Panc1 (cell line): Measurements from ENCODE around the gene PTK6. TPM values are rescaled to one million over a fixed set of nuclear protein-coding genes. Genes with fewer than 3 reads are reported as not detected.

Experiments
- ATAC-seq: fragments of 200-7000 bp; cut with Tn5 transposase; 2 replicates; pipeline ENCODE4 v1.9.1; 2020; ENCODE audit warnings: mild to moderate bottlenecking, moderate library complexity
- BruUV-seq: library from RNA; stranded (reverse); fragments of 400-500 nt; replicated peaks from 2 replicates; lab custom pipeline; 2021; lab: Mats Ljungman, UMichigan
- CTCF ChIA-PET: fragments of 300-600 bp; sonication (Branson Sonifier 250); formaldehyde crosslinking; loops from one replicate; lab custom pipeline; 2022; ENCODE audit warnings: antibody characterized with exemption; lab: Charles Lee
- POLR2A ChIA-PET: fragments of 300-600 bp; sonication (Branson Sonifier 250); formaldehyde crosslinking; loops from one replicate; lab custom pipeline; 2022; ENCODE audit warnings: antibody characterized with exemption; lab: Charles Lee
- DNase-seq: peaks from one replicate; pipeline ENCODE4 v3.0.0-alpha.2; 2010; ENCODE audit warnings: low read depth, low spot score
- H3K27ac ChIP-seq: 2 replicates; pipeline ENCODE4 v1.5.1; 2011; ENCODE audit warnings: mild to moderate bottlenecking, low read length, inconsistent platforms
- H3K27me3 ChIP-seq: fragments of 200-500 bp; sonication (Bioruptor generic); 2 replicates; pipeline ENCODE4 v1.6.0; 2014; ENCODE audit warnings: low read length, inconsistent platforms; ENCODE audit not compliant: control insufficient read depth, insufficient read depth
- H3K36me3 ChIP-seq: fragments of 200-500 bp; sonication (Bioruptor generic); 2 replicates; pipeline ENCODE4 v1.5.1; 2014; ENCODE audit warnings: inconsistent platforms, mild to moderate bottlenecking, low read length, moderate library complexity; ENCODE audit not compliant: control insufficient read depth, insufficient read depth
- H3K4me1 ChIP-seq: 2 replicates; pipeline ENCODE4 v1.5.1; 2011; ENCODE audit warnings: inconsistent platforms, mild to moderate bottlenecking, low read length, moderate library complexity; ENCODE audit not compliant: control insufficient read depth, insufficient read depth
- H3K4me3 ChIP-seq, 2 experiments: 2 replicates each; pipeline ENCODE4 v1.5.1; 2011 to 2012; ENCODE audit warnings: low read depth in 2 of 2, low read length in 2 of 2, mild to moderate bottlenecking in 2 of 2, inconsistent platforms in 1 of 2, moderate library complexity in 1 of 2
- H3K9me3 ChIP-seq: fragments of 200-500 bp; sonication (Bioruptor generic); 2 replicates; pipeline ENCODE4 v1.5.1; 2014; ENCODE audit warnings: low read depth, mild to moderate bottlenecking, inconsistent platforms, low read length, moderate library complexity; ENCODE audit not compliant: control insufficient read depth, insufficient read depth
- CTCF ChIP-seq: fragments of 450-650 bp; IDR thresholded peaks from 2 replicates; pipeline ENCODE4 v1.5.1; 2017; ENCODE audit warnings: mild to moderate bottlenecking
- POLR2AphosphoS5 ChIP-seq: IDR thresholded peaks from 2 replicates; pipeline ENCODE4 v1.6.1; 2012; ENCODE audit warnings: mild to moderate bottlenecking, low read depth, low read length, moderate library complexity
- REST ChIP-seq, 2 experiments: IDR thresholded peaks; 2 replicates each; pipeline ENCODE4 v1.6.1; 2011 to 2012; ENCODE audit warnings: low read depth in 2 of 2, control low read depth in 1 of 2, low read length in 1 of 2, mild to moderate bottlenecking in 1 of 2, moderate library complexity in 1 of 2; ENCODE audit not compliant: insufficient read depth in 1 of 2
- SIN3A ChIP-seq: IDR thresholded peaks from 2 replicates; pipeline ENCODE4 v1.6.1; 2012; ENCODE audit warnings: low read depth, mild to moderate bottlenecking, low read length, moderate library complexity, borderline replicate concordance; ENCODE audit not compliant: insufficient read depth
- TCF7L2 ChIP-seq: IDR thresholded peaks from 2 replicates; pipeline ENCODE4 v1.6.1; 2011; ENCODE audit warnings: mild to moderate bottlenecking, low read depth, low read length, inconsistent platforms
- in situ Hi-C: cut with HindIII; loops from 2 replicates; pipeline ENCODE4 v1.10.0; 2016; ENCODE audit warnings: low sequenced_read_pairs, low pct_unique_long_range_greater_than_20kb
- intact Hi-C: fragments of 100-400 bp; cut with micrococcal nuclease; formaldehyde crosslinking; loops from one replicate; pipeline ENCODE4 v1.10.0; 2022; ENCODE audit not compliant: unreplicated experiment
- total RNA-seq: library from RNA; stranded (reverse); gene quantifications from one replicate; pipeline ENCODE4 v1.2.1, GENCODE V29; 2021; ENCODE audit not compliant: unreplicated experiment

PTK6 gene
- total RNA-seq, 1 experiment from 2014 or later, result 6.5 TPM

DNA sequence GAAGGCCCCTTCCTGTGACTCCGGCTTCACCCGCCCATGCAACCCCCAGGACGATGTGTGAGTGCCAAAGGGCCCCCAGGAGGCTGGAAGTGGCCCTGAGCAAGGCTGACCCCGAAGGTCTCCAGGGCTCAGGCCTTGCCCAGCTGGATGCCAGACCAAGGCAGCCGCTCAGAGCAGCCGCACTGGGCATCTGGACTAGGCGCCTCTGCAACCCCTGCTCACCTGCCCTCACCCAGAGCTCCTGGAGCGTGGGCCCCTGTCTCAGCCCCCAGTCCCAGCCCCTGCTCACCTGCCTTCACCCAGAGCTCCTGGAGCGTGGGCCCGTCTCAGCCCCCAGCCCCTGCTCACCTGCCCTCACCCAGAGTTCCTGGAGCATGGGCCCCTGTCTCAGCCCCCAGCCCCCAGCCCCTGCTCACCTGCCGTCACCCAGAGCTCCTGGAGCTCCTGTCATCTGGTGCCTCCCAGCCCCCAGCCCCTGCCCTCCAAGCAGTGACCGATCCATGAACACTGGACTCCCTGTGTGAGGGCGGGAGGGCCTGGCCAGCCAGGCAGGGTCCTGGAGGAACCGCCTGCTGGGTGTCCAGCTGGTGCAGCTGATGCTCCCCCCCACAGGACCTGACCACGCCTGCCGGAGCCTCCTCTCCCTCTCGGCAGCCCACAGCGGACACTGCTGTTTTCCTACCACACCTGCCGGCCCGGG, 9.2 kb upstream of the PTK6 start:
- ChIA-PET POLR2A (interaction anchor here (0.5 kb wide), 1 partner anchor 19 kb away, joined by 4 read pairs; no protein-coding TSS in a partner anchor), CTCF (no interaction called here)
- Histone ChIP-seq H3K27ac (no peak overlapping the region), H3K9me3 (no peaks in the 10 kb centered on the region), H3K4me3 (no peak overlapping the region), H3K36me3 (no peaks in the 10 kb centered on the region), H3K4me1 (peaks cover 10% of the 10 kb centered on the region; the same call in 1 of the 2 replicates), H3K27me3 (no peaks in the 10 kb centered on the region)
- in situ Hi-C loops, result no loop called here
- intact Hi-C loops, result no loop called here
- ATAC-seq (no peak), DNase-seq (no peak)
- no TSS peak for BruUV-seq
- TF ChIP-seq REST (IDR thresholded peaks at IDR 0.05; ENCODE audit: insufficient read depth in 1 of 2, low read depth in 2 of 2, low read length in 1 of 2) (no peak), CTCF (no peak), TCF7L2 (no peak), POLR2AphosphoS5 (no peak), SIN3A (no peak)

- H3K4me3 ChIP-seq, result no peak overlapping the region
- in situ Hi-C loops (no loop called here), intact Hi-C loops (no loop called here)
- H3K27ac ChIP-seq, result no peak overlapping the region
- ChIA-PET POLR2A (interaction anchor here (0.5 kb wide), 1 partner anchor 18 kb away, joined by 4 read pairs; no protein-coding TSS in a partner anchor), CTCF (no interaction called here)
- DNase-seq, result no peak
- TF ChIP-seq REST (IDR thresholded peaks at IDR 0.05; ENCODE audit: insufficient read depth in 1 of 2, low read depth in 2 of 2, low read length in 1 of 2) (no peak), CTCF (no peak), POLR2AphosphoS5 (no peak), TCF7L2 (no peak), SIN3A (no peak)
- H3K9me3 ChIP-seq, result no peaks in the 10 kb centered on the region
- ATAC-seq, result no peak
- H3K4me1 ChIP-seq, result peaks cover 10% of the 10 kb centered on the region; the same call in 1 of the 2 replicates
- no TSS peak for BruUV-seq
- no peaks in the 10 kb centered on the region for H3K27me3 ChIP-seq
- no peaks in the 10 kb centered on the region for H3K36me3 ChIP-seq
These were observed 8.6 kb upstream of the PTK6 start for GRCh38 chr20:63545814-63546213.
